HG03565 (cell line): ENCODE data around the gene FLNB.

Source experiments
- ATAC-seq: cut with Tn5 transposase; IDR thresholded peaks from one replicate; pipeline ENCODE4 v1.9.1; 2021; ENCODE audit warnings: mild to moderate bottlenecking, moderate library complexity; ENCODE audit not compliant: unreplicated experiment

The FLNB gene

GRCh38 chr3:58009026-58009748 is 965 bp downstream of the FLNB start:
- ATAC-seq: no peak

- ATAC-seq: no peak
These were observed 1.7 kb downstream of the FLNB start for GRCh38 chr3:58009749-58010535.

GRCh38 chr3:58010562-58010961 is 2.3 kb downstream of the FLNB start:
- ATAC-seq: no peak

GRCh38 chr3:58011580-58011979 is 3.4 kb downstream of the FLNB start:
- no peak for ATAC-seq

- ATAC-seq: no peak
These were observed 4.1 kb downstream of the FLNB start for GRCh38 chr3:58012302-58012701.

- ATAC-seq: no peak
These were observed 4.9 kb downstream of the FLNB start for GRCh38 chr3:58013099-58013498.

GRCh38 chr3:58013973-58014649 is 5.9 kb downstream of the FLNB start:
- ATAC-seq: no peak

- ATAC-seq: no peak
These were observed 7.3 kb downstream of the FLNB start for GRCh38 chr3:58015520-58015915.

- ATAC-seq: no peak
These were observed 8.5 kb downstream of the FLNB start for GRCh38 chr3:58016710-58017109.

GRCh38 chr3:58018892-58019742 is 10.9 kb downstream of the FLNB start:
- ATAC-seq: no peak

GRCh38 chr3:58020783-58021071 is 12.5 kb downstream of the FLNB start:
- no peak for ATAC-seq

- ATAC-seq: no peak
These were observed 13.1 kb downstream of the FLNB start for GRCh38 chr3:58021072-58021959.

- no peak for ATAC-seq
These were observed 13.7 kb downstream of the FLNB start for GRCh38 chr3:58021962-58022361.

- no peak for ATAC-seq
These were observed 14.3 kb downstream of the FLNB start for GRCh38 chr3:58022490-58022889.

- no peak for ATAC-seq
These were observed 15.3 kb downstream of the FLNB start for GRCh38 chr3:58023531-58023930.

GRCh38 chr3:58025406-58025805 is 17.2 kb downstream of the FLNB start:
- ATAC-seq: no peak

- ATAC-seq: no peak
These were observed 17.8 kb downstream of the FLNB start for GRCh38 chr3:58025837-58026569.

- ATAC-seq: no peak
These were observed 18.4 kb downstream of the FLNB start for GRCh38 chr3:58026598-58026997.

- ATAC-seq: no peak
These were observed 19.6 kb downstream of the FLNB start for GRCh38 chr3:58027704-58028317.
